DND-41 (cell line): ENCODE measurements around the gene LY6G6F.

Experiments used
- EZH2 ChIP-seq: IDR thresholded peaks from 3 replicates; pipeline ENCODE4 v1.6.1; 2012; ENCODE audit warnings: borderline replicate concordance, low read depth, mild to moderate bottlenecking, moderate library complexity, low read length, inconsistent platforms; ENCODE audit not compliant: severe bottlenecking
- TF ChIP-seq, protein P1 (sequence below): IDR thresholded peaks from 2 replicates; pipeline ENCODE4 v1.5.1; 2012; ENCODE audit warnings: borderline replicate concordance, low read length, moderate library complexity, mild to moderate bottlenecking; ENCODE audit not compliant: poor library complexity, severe bottlenecking; ENCODE audit errors: extremely low read depth

DNA sequence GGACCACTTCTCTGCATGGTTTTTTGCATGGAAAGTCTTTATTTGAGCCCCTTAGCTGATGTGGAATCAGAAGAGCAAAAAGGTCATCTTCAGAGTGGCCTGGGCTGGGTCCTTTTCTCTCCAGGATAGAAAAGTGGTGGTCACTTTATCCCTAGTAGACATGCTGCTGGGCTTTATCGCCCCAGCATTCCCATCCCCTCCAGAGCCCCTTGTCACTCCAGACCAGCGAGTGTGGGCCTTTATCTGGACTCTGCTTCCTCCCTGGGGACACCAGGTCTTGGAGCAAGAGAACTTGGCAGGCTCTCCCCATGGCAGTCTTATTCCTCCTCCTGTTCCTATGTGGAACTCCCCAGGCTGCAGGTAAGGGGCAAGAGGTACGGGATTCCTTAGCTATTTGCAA, at the start of gene LY6G6F:
- TF ChIP-seq, protein P1, sequence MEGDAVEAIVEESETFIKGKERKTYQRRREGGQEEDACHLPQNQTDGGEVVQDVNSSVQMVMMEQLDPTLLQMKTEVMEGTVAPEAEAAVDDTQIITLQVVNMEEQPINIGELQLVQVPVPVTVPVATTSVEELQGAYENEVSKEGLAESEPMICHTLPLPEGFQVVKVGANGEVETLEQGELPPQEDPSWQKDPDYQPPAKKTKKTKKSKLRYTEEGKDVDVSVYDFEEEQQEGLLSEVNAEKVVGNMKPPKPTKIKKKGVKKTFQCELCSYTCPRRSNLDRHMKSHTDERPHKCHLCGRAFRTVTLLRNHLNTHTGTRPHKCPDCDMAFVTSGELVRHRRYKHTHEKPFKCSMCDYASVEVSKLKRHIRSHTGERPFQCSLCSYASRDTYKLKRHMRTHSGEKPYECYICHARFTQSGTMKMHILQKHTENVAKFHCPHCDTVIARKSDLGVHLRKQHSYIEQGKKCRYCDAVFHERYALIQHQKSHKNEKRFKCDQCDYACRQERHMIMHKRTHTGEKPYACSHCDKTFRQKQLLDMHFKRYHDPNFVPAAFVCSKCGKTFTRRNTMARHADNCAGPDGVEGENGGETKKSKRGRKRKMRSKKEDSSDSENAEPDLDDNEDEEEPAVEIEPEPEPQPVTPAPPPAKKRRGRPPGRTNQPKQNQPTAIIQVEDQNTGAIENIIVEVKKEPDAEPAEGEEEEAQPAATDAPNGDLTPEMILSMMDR, result no peak
- TF ChIP-seq EZH2, result no peak
